ENCODE measurements around the gene PAMR1. TPM values are rescaled to one million over a fixed set of nuclear protein-coding genes. Genes with fewer than 3 reads are reported as not detected.

The PAMR1 gene
- total and polyA plus RNA-seq, 10 of the 15 experiments (the other 5 are each of a cell fraction or from before 2014, with no cell fraction given), result 0.04 TPM; not detected in 9

- TF ChIP-seq, protein P1, sequence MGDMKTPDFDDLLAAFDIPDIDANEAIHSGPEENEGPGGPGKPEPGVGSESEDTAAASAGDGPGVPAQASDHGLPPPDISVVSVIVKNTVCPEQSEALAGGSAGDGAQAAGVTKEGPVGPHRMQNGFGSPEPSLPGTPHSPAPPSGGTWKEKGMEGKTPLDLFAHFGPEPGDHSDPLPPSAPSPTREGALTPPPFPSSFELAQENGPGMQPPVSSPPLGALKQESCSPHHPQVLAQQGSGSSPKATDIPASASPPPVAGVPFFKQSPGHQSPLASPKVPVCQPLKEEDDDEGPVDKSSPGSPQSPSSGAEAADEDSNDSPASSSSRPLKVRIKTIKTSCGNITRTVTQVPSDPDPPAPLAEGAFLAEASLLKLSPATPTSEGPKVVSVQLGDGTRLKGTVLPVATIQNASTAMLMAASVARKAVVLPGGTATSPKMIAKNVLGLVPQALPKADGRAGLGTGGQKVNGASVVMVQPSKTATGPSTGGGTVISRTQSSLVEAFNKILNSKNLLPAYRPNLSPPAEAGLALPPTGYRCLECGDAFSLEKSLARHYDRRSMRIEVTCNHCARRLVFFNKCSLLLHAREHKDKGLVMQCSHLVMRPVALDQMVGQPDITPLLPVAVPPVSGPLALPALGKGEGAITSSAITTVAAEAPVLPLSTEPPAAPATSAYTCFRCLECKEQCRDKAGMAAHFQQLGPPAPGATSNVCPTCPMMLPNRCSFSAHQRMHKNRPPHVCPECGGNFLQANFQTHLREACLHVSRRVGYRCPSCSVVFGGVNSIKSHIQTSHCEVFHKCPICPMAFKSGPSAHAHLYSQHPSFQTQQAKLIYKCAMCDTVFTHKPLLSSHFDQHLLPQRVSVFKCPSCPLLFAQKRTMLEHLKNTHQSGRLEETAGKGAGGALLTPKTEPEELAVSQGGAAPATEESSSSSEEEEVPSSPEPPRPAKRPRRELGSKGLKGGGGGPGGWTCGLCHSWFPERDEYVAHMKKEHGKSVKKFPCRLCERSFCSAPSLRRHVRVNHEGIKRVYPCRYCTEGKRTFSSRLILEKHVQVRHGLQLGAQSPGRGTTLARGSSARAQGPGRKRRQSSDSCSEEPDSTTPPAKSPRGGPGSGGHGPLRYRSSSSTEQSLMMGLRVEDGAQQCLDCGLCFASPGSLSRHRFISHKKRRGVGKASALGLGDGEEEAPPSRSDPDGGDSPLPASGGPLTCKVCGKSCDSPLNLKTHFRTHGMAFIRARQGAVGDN (IDR thresholded peaks at IDR 0.05), result no peak
- no peak for TF ChIP-seq SIN3A (IDR thresholded peaks at IDR 0.05; ENCODE audit: low read depth, low read length)
- TF ChIP-seq RAD51 (IDR thresholded peaks at IDR 0.05), result no peak
- TF ChIP-seq, protein P2, sequence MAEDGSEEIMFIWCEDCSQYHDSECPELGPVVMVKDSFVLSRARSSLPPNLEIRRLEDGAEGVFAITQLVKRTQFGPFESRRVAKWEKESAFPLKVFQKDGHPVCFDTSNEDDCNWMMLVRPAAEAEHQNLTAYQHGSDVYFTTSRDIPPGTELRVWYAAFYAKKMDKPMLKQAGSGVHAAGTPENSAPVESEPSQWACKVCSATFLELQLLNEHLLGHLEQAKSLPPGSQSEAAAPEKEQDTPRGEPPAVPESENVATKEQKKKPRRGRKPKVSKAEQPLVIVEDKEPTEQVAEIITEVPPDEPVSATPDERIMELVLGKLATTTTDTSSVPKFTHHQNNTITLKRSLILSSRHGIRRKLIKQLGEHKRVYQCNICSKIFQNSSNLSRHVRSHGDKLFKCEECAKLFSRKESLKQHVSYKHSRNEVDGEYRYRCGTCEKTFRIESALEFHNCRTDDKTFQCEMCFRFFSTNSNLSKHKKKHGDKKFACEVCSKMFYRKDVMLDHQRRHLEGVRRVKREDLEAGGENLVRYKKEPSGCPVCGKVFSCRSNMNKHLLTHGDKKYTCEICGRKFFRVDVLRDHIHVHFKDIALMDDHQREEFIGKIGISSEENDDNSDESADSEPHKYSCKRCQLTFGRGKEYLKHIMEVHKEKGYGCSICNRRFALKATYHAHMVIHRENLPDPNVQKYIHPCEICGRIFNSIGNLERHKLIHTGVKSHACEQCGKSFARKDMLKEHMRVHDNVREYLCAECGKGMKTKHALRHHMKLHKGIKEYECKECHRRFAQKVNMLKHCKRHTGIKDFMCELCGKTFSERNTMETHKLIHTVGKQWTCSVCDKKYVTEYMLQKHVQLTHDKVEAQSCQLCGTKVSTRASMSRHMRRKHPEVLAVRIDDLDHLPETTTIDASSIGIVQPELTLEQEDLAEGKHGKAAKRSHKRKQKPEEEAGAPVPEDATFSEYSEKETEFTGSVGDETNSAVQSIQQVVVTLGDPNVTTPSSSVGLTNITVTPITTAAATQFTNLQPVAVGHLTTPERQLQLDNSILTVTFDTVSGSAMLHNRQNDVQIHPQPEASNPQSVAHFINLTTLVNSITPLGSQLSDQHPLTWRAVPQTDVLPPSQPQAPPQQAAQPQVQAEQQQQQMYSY (CRISPR knock-in tag; IDR thresholded peaks at IDR 0.05), result no peak
- TF ChIP-seq CBFB (IDR thresholded peaks at IDR 0.05; ENCODE audit: low read depth), result no peak
- no peak for TF ChIP-seq EED (IDR thresholded peaks at IDR 0.05; ENCODE audit: low read depth)
- TF ChIP-seq ZSCAN29 (IDR thresholded peaks at IDR 0.05), result no peak
- TF ChIP-seq PAX5 (IDR thresholded peaks at IDR 0.05; ENCODE audit: borderline replicate concordance, low read depth, low read length), result no peak
Observed at GRCh38 chr11:35500744-35501143, 24.7 kb downstream of the PAMR1 start (continued).
